Uterus (tissue), 4 donors: ENCODE measurements around the gene ZFPM1. TPM values are rescaled to one million over a fixed set of nuclear protein-coding genes. Genes with fewer than 3 reads are reported as not detected.

Source experiments
- DNase-seq, 2 donors: peaks; one replicate each; pipeline ENCODE4 v3.0.0-alpha.2; 2019 to 2020
- H3K27ac ChIP-seq, 2 donors: fragments of 200-600 bp; sonication (generic); 1 replicate in 1 of 2; 2 replicates in 1 of 2; pipeline ENCODE4 v1.5.1; 2016 to 2018
- H3K27me3 ChIP-seq, 2 donors: fragments of 200-600 bp; sonication (generic); one replicate each; pipeline ENCODE4 v1.5.1; 2018 to 2019; ENCODE audit warnings: control low read depth in 1 of 2
- H3K36me3 ChIP-seq, 2 donors: fragments of 200-600 bp; sonication (generic); one replicate each; pipeline ENCODE4 v1.5.1; 2019; ENCODE audit warnings: control low read depth in 1 of 2
- H3K4me1 ChIP-seq, 2 donors: fragments of 200-600 bp; sonication (generic); one replicate each; pipeline ENCODE4 v1.5.1; 2018 to 2019; ENCODE audit warnings: control low read depth in 1 of 2
- H3K4me3 ChIP-seq, 2 donors: fragments of 200-600 bp; sonication (generic); 1 replicate in 1 of 2; 2 replicates in 1 of 2; pipeline ENCODE4 v1.5.1; 2018 to 2019; ENCODE audit warnings: mild to moderate bottlenecking in 1 of 2
- H3K9me3 ChIP-seq, 2 donors: fragments of 200-600 bp; sonication (generic); one replicate each; pipeline ENCODE4 v1.5.1; 2019; ENCODE audit warnings: control low read depth in 1 of 2
- CTCF ChIP-seq, 4 experiments: fragments of 200-600 bp in 2 of 4; fragments of 450-650 bp in 2 of 4; sonication (generic) in 2 of 4; IDR thresholded peaks; one replicate each; pipeline ENCODE4 v1.5.1; 2016 to 2019; ENCODE audit warnings: antibody characterized with exemption in 4 of 4, mild to moderate bottlenecking in 2 of 4, moderate library complexity in 1 of 4
- POLR2A ChIP-seq, 2 donors: fragments of 450-650 bp; IDR thresholded peaks; one replicate each; pipeline ENCODE4 v1.6.1; 2016; ENCODE audit warnings: antibody characterized with exemption in 2 of 2, mild to moderate bottlenecking in 1 of 2, moderate library complexity in 1 of 2
- intact Hi-C: fragments of 100-400 bp; cut with DNase I; formaldehyde crosslinking; loops from one replicate; pipeline ENCODE4 v1.15.1; 2023; ENCODE audit warnings: low total_unique reads
- total RNA-seq, 4 donors: library from RNA; depleted of rRNA in 3 of 4; stranded (reverse); fragments of >200 nt in 3 of 4; gene quantifications; one replicate each; pipeline versions ENCODE4 v1.1.0 to v1.2.4, GENCODE V29; 2014 to 2023
- donor health status: DM: yes; HTN: yes; CAD: no.

ZFPM1 gene
- total RNA-seq, 4 donors from 2014 or later: under 0.01 to 6.9 (median 0.77) TPM

- Histone ChIP-seq H3K9me3 (no peaks in the 10 kb centered on the region), H3K4me1 (no peaks in the 10 kb centered on the region), H3K27me3 (no peaks in the 10 kb centered on the region), H3K4me3 (no peak overlapping the region), H3K27ac (no peak overlapping the region), H3K36me3 (no peaks in the 10 kb centered on the region)
- intact Hi-C loops: no loop called here
- no peak for TF ChIP-seq POLR2A (IDR thresholded peaks at IDR 0.05)
- no peak for TF ChIP-seq CTCF (IDR thresholded peaks at IDR 0.05)
- DNase-seq: no peak
These were observed 37.7 kb upstream of the ZFPM1 start for GRCh38 chr16:88415381-88415705.

- Histone ChIP-seq H3K27me3 (no peaks in the 10 kb centered on the region), H3K36me3 (no peaks in the 10 kb centered on the region), H3K4me3 (no peak overlapping the region), H3K4me1 (no peaks in the 10 kb centered on the region), H3K27ac (no peak overlapping the region), H3K9me3 (no peaks in the 10 kb centered on the region)
- TF ChIP-seq POLR2A (IDR thresholded peaks at IDR 0.05) (no peak), CTCF (IDR thresholded peaks at IDR 0.05) (no peak)
- DNase-seq: no peak
- intact Hi-C loops: no loop called here
These were observed 37.3 kb upstream of the ZFPM1 start for GRCh38 chr16:88415713-88416323.

- no peak overlapping the region for H3K4me3 ChIP-seq
- H3K4me1 ChIP-seq: no peaks in the 10 kb centered on the region
- H3K36me3 ChIP-seq: no peaks in the 10 kb centered on the region
- TF ChIP-seq CTCF (IDR thresholded peaks at IDR 0.05) (no peak), POLR2A (IDR thresholded peaks at IDR 0.05) (no peak)
- no peaks in the 10 kb centered on the region for H3K9me3 ChIP-seq
- H3K27ac ChIP-seq: no peak overlapping the region
- DNase-seq: no peak
- H3K27me3 ChIP-seq: no peaks in the 10 kb centered on the region
- intact Hi-C loops: no loop called here
These were observed 36.4 kb upstream of the ZFPM1 start for GRCh38 chr16:88416686-88417085.

- intact Hi-C loops: no loop called here
- H3K4me1 ChIP-seq: no peaks in the 10 kb centered on the region
- H3K4me3 ChIP-seq: no peak overlapping the region
- H3K27ac ChIP-seq: no peak overlapping the region
- no peak for TF ChIP-seq CTCF (IDR thresholded peaks at IDR 0.05)
- no peak for TF ChIP-seq POLR2A (IDR thresholded peaks at IDR 0.05)
- H3K36me3 ChIP-seq: no peaks in the 10 kb centered on the region
- H3K27me3 ChIP-seq: no peaks in the 10 kb centered on the region
- no peak for DNase-seq
- H3K9me3 ChIP-seq: no peaks in the 10 kb centered on the region
These were observed 35.2 kb upstream of the ZFPM1 start for GRCh38 chr16:88417684-88418476.

- Histone ChIP-seq H3K27me3 (no peaks in the 10 kb centered on the region), H3K9me3 (no peaks in the 10 kb centered on the region), H3K4me1 (no peaks in the 10 kb centered on the region), H3K27ac (no peak overlapping the region), H3K36me3 (no peaks in the 10 kb centered on the region), H3K4me3 (no peak overlapping the region)
- no peak for DNase-seq
- no peak for TF ChIP-seq CTCF (IDR thresholded peaks at IDR 0.05)
- intact Hi-C loops: no loop called here
These were observed 34.2 kb upstream of the ZFPM1 start for GRCh38 chr16:88418869-88419268.
